K562 (cell line): ENCODE results near the gene CD55.

Experiments used
- BHLHE40 ChIP-seq: IDR thresholded peaks from 2 replicates; pipeline ENCODE4 v1.6.1; 2011; ENCODE audit warnings: low read length, improper control_type of control experiment
- FOXA3 ChIP-seq, 2 experiments: fragments of 450-650 bp in 1 of 2; sonication (generic) in 1 of 2; formaldehyde crosslinking; IDR thresholded peaks in 1 of 2; conservative IDR thresholded peaks in 1 of 2; 2 replicates each; pipeline versions ENCODE4 v1.4.0 to v1.8.0; 2020 to 2022; ENCODE audit warnings: mild to moderate bottlenecking in 2 of 2, missing genetic modification reagents in 1 of 2
- PHF21A ChIP-seq: fragments of 450-650 bp; IDR thresholded peaks from 2 replicates; pipeline ENCODE4 v1.6.1; 2017; ENCODE audit warnings: low read depth, borderline replicate concordance
- REST ChIP-seq, 2 experiments: fragments of 450-650 bp; formaldehyde crosslinking in 1 of 2; IDR thresholded peaks; 2 replicates each; pipeline versions ENCODE4 v1.4.0 to v1.6.1; 2014 to 2020; ENCODE audit warnings: mild to moderate bottlenecking in 2 of 2, borderline replicate concordance in 1 of 2, low read depth in 1 of 2
- SMAD1 ChIP-seq: fragments of 150-350 bp; IDR thresholded peaks from 2 replicates; pipeline ENCODE4 v1.6.1; 2014; ENCODE audit warnings: low read length, low read depth; ENCODE audit not compliant: partially characterized antibody
- ZBTB1 ChIP-seq: sonication (generic); formaldehyde crosslinking; IDR thresholded peaks from 2 replicates; pipeline ENCODE4 v1.8.1; 2023; ENCODE audit warnings: missing genetic modification reagents, low read depth, mild to moderate bottlenecking, borderline replicate concordance
- ZNF24 ChIP-seq: fragments of 450-650 bp; IDR thresholded peaks from 2 replicates; pipeline ENCODE4 v1.6.1; 2016
- ZNF311 ChIP-seq: fragments of 250-450 bp; sonication (Bioruptor Pico); IDR thresholded peaks from 2 replicates; pipeline ENCODE4 v1.4.0; 2020; ENCODE audit warnings: mild to moderate bottlenecking, moderate library complexity
- TF ChIP-seq, protein P1 (sequence below), 3 experiments: IDR thresholded peaks in 2 of 3; conservative IDR thresholded peaks in 1 of 3; 2 replicates each; pipeline ENCODE4 v1.5.1; 2011 to 2012; ENCODE audit warnings: low read length in 3 of 3, mild to moderate bottlenecking in 3 of 3, control low read depth in 2 of 3, improper control_type of control experiment in 1 of 3, inconsistent platforms in 1 of 3, low read depth in 1 of 3, mixed read lengths in 1 of 3, moderate library complexity in 1 of 3; ENCODE audit not compliant: insufficient read depth in 2 of 3
- TF ChIP-seq, protein P2 (sequence below): sonication (generic); formaldehyde crosslinking; IDR thresholded peaks from 2 replicates; pipeline ENCODE4 v1.8.1; 2023; ENCODE audit warnings: mild to moderate bottlenecking, missing genetic modification reagents

- no peak for TF ChIP-seq SMAD1
- TF ChIP-seq BHLHE40, result no peak
- TF ChIP-seq ZNF311 (CRISPR knock-in tag), result no peak
- TF ChIP-seq, protein P1, sequence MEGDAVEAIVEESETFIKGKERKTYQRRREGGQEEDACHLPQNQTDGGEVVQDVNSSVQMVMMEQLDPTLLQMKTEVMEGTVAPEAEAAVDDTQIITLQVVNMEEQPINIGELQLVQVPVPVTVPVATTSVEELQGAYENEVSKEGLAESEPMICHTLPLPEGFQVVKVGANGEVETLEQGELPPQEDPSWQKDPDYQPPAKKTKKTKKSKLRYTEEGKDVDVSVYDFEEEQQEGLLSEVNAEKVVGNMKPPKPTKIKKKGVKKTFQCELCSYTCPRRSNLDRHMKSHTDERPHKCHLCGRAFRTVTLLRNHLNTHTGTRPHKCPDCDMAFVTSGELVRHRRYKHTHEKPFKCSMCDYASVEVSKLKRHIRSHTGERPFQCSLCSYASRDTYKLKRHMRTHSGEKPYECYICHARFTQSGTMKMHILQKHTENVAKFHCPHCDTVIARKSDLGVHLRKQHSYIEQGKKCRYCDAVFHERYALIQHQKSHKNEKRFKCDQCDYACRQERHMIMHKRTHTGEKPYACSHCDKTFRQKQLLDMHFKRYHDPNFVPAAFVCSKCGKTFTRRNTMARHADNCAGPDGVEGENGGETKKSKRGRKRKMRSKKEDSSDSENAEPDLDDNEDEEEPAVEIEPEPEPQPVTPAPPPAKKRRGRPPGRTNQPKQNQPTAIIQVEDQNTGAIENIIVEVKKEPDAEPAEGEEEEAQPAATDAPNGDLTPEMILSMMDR (IDR thresholded peaks at IDR 0.05 in 2 of 3, conservative IDR thresholded peaks at IDR 0.05 in 1 of 3; ENCODE audit: insufficient read depth in 2 of 3, low read depth in 1 of 3, low read length in 3 of 3), result no peak
- TF ChIP-seq ZNF24, result no peak
- no peak for TF ChIP-seq ZBTB1 (CRISPR knock-in tag)
- TF ChIP-seq, protein P2, sequence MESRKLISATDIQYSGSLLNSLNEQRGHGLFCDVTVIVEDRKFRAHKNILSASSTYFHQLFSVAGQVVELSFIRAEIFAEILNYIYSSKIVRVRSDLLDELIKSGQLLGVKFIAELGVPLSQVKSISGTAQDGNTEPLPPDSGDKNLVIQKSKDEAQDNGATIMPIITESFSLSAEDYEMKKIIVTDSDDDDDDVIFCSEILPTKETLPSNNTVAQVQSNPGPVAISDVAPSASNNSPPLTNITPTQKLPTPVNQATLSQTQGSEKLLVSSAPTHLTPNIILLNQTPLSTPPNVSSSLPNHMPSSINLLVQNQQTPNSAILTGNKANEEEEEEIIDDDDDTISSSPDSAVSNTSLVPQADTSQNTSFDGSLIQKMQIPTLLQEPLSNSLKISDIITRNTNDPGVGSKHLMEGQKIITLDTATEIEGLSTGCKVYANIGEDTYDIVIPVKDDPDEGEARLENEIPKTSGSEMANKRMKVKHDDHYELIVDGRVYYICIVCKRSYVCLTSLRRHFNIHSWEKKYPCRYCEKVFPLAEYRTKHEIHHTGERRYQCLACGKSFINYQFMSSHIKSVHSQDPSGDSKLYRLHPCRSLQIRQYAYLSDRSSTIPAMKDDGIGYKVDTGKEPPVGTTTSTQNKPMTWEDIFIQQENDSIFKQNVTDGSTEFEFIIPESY (CRISPR knock-in tag), result no peak
- TF ChIP-seq PHF21A, result no peak
- TF ChIP-seq REST (IDR thresholded peaks at IDR 0.05; ENCODE audit: borderline replicate concordance), result no peak
- TF ChIP-seq REST (CRISPR knock-in tag; IDR thresholded peaks at IDR 0.05; ENCODE audit: low read depth), result no peak
- no peak for TF ChIP-seq FOXA3 (CRISPR knock-in tag; conservative IDR thresholded peaks at IDR 0.05 in 1 of 2, IDR thresholded peaks at IDR 0.05 in 1 of 2)
These were observed 77.5 kb downstream of the CD55 start for GRCh38 chr1:207398986-207399385.
